HL-60 (cell line): ENCODE results near the gene RNF152.

Source experiments
- GABPA ChIP-seq: IDR thresholded peaks from 2 replicates; pipeline ENCODE4 v1.6.1; 2012; ENCODE audit warnings: low read depth
- TF ChIP-seq, protein P1 (sequence below): IDR thresholded peaks from one replicate; pipeline ENCODE4 v1.5.1; 2011; ENCODE audit warnings: low read length, control low read depth, inconsistent platforms; ENCODE audit not compliant: insufficient read depth

DNA sequence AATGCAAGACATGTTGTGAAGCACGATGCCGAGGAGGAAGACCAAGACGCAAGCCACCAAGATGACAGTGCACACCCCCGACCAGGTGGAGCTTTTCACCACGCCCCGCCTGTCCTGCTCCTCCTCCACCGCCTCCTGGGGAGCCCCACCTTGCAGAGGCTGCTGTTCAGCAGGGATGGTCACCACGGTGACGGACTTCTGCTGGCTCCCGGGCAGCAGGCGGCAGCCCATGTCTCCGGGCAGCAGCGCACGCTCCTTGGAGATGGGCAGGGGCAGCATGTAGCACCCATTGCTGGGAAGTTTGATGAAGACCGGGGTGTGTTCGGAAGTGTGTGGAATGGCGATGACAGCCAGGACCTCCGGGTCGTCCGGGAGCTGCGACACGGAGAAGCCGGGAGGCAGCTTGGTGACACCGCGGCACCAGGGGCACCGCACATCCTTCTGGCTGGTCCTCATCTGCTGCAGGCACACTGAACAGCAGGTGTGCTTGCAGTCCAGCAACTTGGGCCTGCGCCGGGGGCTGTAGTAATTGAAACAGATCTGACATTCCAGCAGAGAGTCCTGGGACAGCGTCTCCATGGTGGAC, 76.8 kb downstream of the RNF152 start:
- TF ChIP-seq GABPA, result no peak
- TF ChIP-seq, protein P1, sequence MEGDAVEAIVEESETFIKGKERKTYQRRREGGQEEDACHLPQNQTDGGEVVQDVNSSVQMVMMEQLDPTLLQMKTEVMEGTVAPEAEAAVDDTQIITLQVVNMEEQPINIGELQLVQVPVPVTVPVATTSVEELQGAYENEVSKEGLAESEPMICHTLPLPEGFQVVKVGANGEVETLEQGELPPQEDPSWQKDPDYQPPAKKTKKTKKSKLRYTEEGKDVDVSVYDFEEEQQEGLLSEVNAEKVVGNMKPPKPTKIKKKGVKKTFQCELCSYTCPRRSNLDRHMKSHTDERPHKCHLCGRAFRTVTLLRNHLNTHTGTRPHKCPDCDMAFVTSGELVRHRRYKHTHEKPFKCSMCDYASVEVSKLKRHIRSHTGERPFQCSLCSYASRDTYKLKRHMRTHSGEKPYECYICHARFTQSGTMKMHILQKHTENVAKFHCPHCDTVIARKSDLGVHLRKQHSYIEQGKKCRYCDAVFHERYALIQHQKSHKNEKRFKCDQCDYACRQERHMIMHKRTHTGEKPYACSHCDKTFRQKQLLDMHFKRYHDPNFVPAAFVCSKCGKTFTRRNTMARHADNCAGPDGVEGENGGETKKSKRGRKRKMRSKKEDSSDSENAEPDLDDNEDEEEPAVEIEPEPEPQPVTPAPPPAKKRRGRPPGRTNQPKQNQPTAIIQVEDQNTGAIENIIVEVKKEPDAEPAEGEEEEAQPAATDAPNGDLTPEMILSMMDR, result no peak
